Activated T-cell treated with anti-CD3 and anti-CD28 coated beads, Interleukin-2, amount 50 U/mL, for 4 hours (primary cell): Measurements from ENCODE around the gene ATP6V0B. TPM values are rescaled to one million over a fixed set of nuclear protein-coding genes. Genes with fewer than 3 reads are reported as not detected.

Source experiments
- ATAC-seq, 2 donors: fragments of 200-7000 bp; cut with Tn5 transposase; one replicate each; pipeline ENCODE4 v1.10.0; 2021
- DNase-seq: peaks from one replicate; pipeline ENCODE4 v3.0.0-alpha.2; 2020
- H3K27me3 Mint-ChIP-seq: one replicate; pipeline ENCODE4 v1.8.0; 2021; ENCODE audit warnings: low read depth, mixed read lengths
- H3K36me3 Mint-ChIP-seq: one replicate; pipeline ENCODE4 v1.8.0; 2022; ENCODE audit warnings: mixed read lengths; ENCODE audit not compliant: insufficient read depth
- H3K4me1 Mint-ChIP-seq: one replicate; pipeline ENCODE4 v1.8.0; 2021; ENCODE audit warnings: low read depth, mixed read lengths
- H3K4me3 Mint-ChIP-seq: one replicate; pipeline ENCODE4 v1.8.0; 2021; ENCODE audit warnings: mild to moderate bottlenecking, moderate library complexity, mixed read lengths
- H3K9me3 Mint-ChIP-seq: one replicate; pipeline ENCODE4 v1.8.0; 2021; ENCODE audit warnings: mixed read lengths
- total RNA-seq, 3 donors: library from RNA; stranded (reverse); gene quantifications; one replicate each; pipeline ENCODE4 v1.2.1, GENCODE V29; 2021

The ATP6V0B gene
- total RNA-seq, 3 donors from 2014 or later: 202 to 210 (median 209) TPM

- H3K27me3 Mint-ChIP-seq: no peaks in the 10 kb centered on the region
- DNase-seq (no peak), ATAC-seq (no peak)
- H3K9me3 Mint-ChIP-seq: no peaks in the 10 kb centered on the region
- no peak overlapping the region for H3K4me3 Mint-ChIP-seq
- no peaks in the 10 kb centered on the region for H3K36me3 Mint-ChIP-seq
- H3K4me1 Mint-ChIP-seq: peaks cover 11% of the 10 kb centered on the region
These were observed 18.6 kb downstream of the ATP6V0B start for GRCh38 chr1:43993206-43993914.

- no peak overlapping the region for H3K4me3 Mint-ChIP-seq
- no peaks in the 10 kb centered on the region for H3K9me3 Mint-ChIP-seq
- H3K27me3 Mint-ChIP-seq: no peaks in the 10 kb centered on the region
- DNase-seq (no peak), ATAC-seq (no peak)
- peaks cover 11% of the 10 kb centered on the region for H3K4me1 Mint-ChIP-seq
- H3K36me3 Mint-ChIP-seq: peaks cover 2% of the 10 kb centered on the region
These were observed 19.3 kb downstream of the ATP6V0B start for GRCh38 chr1:43994071-43994470.

GRCh38 chr1:43994794-43995790, 20.3 kb downstream of the ATP6V0B start:
- H3K9me3 Mint-ChIP-seq: no peaks in the 10 kb centered on the region
- H3K36me3 Mint-ChIP-seq: peaks cover 2% of the 10 kb centered on the region
- H3K4me3 Mint-ChIP-seq: no peak overlapping the region
- ATAC-seq: no peak
- H3K4me1 Mint-ChIP-seq: peaks cover 11% of the 10 kb centered on the region
- H3K27me3 Mint-ChIP-seq: no peaks in the 10 kb centered on the region
- DNase-seq: no peak

GRCh38 chr1:43995984-43996732, 21.4 kb downstream of the ATP6V0B start:
- Mint-ChIP-seq H3K36me3 (peaks cover 2% of the 10 kb centered on the region), H3K4me1 (peaks cover 11% of the 10 kb centered on the region), H3K9me3 (no peaks in the 10 kb centered on the region), H3K4me3 (no peak overlapping the region), H3K27me3 (no peaks in the 10 kb centered on the region)
- ATAC-seq (no peak), DNase-seq (no peak)

- Mint-ChIP-seq H3K9me3 (no peaks in the 10 kb centered on the region), H3K27me3 (no peaks in the 10 kb centered on the region), H3K4me1 (peaks cover 10% of the 10 kb centered on the region), H3K36me3 (peaks cover 2% of the 10 kb centered on the region), H3K4me3 (no peak overlapping the region)
- DNase-seq (no peak), ATAC-seq (no peak)
These were observed 22.0 kb downstream of the ATP6V0B start for GRCh38 chr1:43996733-43997115.

- no peaks in the 10 kb centered on the region for H3K9me3 Mint-ChIP-seq
- DNase-seq (no peak), ATAC-seq (no peak)
- no peak overlapping the region for H3K4me3 Mint-ChIP-seq
- peaks cover 4% of the 10 kb centered on the region for H3K4me1 Mint-ChIP-seq
- H3K27me3 Mint-ChIP-seq: no peaks in the 10 kb centered on the region
- H3K36me3 Mint-ChIP-seq: peaks cover 2% of the 10 kb centered on the region
These were observed 22.7 kb downstream of the ATP6V0B start for GRCh38 chr1:43997295-43997999.

- ATAC-seq (no peak), DNase-seq (no peak)
- no peaks in the 10 kb centered on the region for H3K27me3 Mint-ChIP-seq
- H3K9me3 Mint-ChIP-seq: no peaks in the 10 kb centered on the region
- peaks cover 2% of the 10 kb centered on the region for H3K36me3 Mint-ChIP-seq
- H3K4me1 Mint-ChIP-seq: no peaks in the 10 kb centered on the region
- H3K4me3 Mint-ChIP-seq: no peak overlapping the region
These were observed 23.2 kb downstream of the ATP6V0B start for GRCh38 chr1:43998000-43998378.

- DNase-seq (no peak), ATAC-seq (no peak)
- H3K4me1 Mint-ChIP-seq: no peaks in the 10 kb centered on the region
- H3K36me3 Mint-ChIP-seq: peaks cover 2% of the 10 kb centered on the region
- no peaks in the 10 kb centered on the region for H3K9me3 Mint-ChIP-seq
- no peak overlapping the region for H3K4me3 Mint-ChIP-seq
- no peaks in the 10 kb centered on the region for H3K27me3 Mint-ChIP-seq
These were observed 24.7 kb downstream of the ATP6V0B start for GRCh38 chr1:43999455-43999854.

- Mint-ChIP-seq H3K9me3 (no peaks in the 10 kb centered on the region), H3K36me3 (peaks cover 2% of the 10 kb centered on the region), H3K4me3 (no peak overlapping the region), H3K27me3 (no peaks in the 10 kb centered on the region), H3K4me1 (no peaks in the 10 kb centered on the region)
- ATAC-seq (no peak), DNase-seq (no peak)
These were observed 25.4 kb downstream of the ATP6V0B start for GRCh38 chr1:44000122-44000665.

- DNase-seq (no peak), ATAC-seq (no peak)
- Mint-ChIP-seq H3K36me3 (peaks cover 2% of the 10 kb centered on the region), H3K27me3 (no peaks in the 10 kb centered on the region), H3K4me3 (no peak overlapping the region), H3K9me3 (no peaks in the 10 kb centered on the region), H3K4me1 (no peaks in the 10 kb centered on the region)
These were observed 27.4 kb downstream of the ATP6V0B start for GRCh38 chr1:44002165-44002564.

GRCh38 chr1:44002606-44003157, 27.9 kb downstream of the ATP6V0B start:
- peaks cover 2% of the 10 kb centered on the region for H3K36me3 Mint-ChIP-seq
- no peaks in the 10 kb centered on the region for H3K27me3 Mint-ChIP-seq
- DNase-seq (no peak), ATAC-seq (no peak)
- no peaks in the 10 kb centered on the region for H3K9me3 Mint-ChIP-seq
- H3K4me3 Mint-ChIP-seq: no peak overlapping the region
- H3K4me1 Mint-ChIP-seq: no peaks in the 10 kb centered on the region

- Mint-ChIP-seq H3K27me3 (no peaks in the 10 kb centered on the region), H3K36me3 (no peaks in the 10 kb centered on the region), H3K4me3 (no peak overlapping the region), H3K4me1 (peaks cover 5% of the 10 kb centered on the region), H3K9me3 (no peaks in the 10 kb centered on the region)
- ATAC-seq (no peak), DNase-seq (no peak)
These were observed 33.5 kb downstream of the ATP6V0B start for GRCh38 chr1:44008259-44008658.

GRCh38 chr1:44010935-44011471, 36.2 kb downstream of the ATP6V0B start:
- no peaks in the 10 kb centered on the region for H3K36me3 Mint-ChIP-seq
- ATAC-seq (no peak), DNase-seq (no peak)
- peaks cover 5% of the 10 kb centered on the region for H3K4me1 Mint-ChIP-seq
- no peaks in the 10 kb centered on the region for H3K9me3 Mint-ChIP-seq
- H3K4me3 Mint-ChIP-seq: no peak overlapping the region
- H3K27me3 Mint-ChIP-seq: no peaks in the 10 kb centered on the region
